A172 (cell line): Measurements from ENCODE around the gene ENTPD8. TPM values are rescaled to one million over a fixed set of nuclear protein-coding genes. Genes with fewer than 3 reads are reported as not detected.

ENCODE experiments used
- DNase-seq: peaks from one replicate; pipeline ENCODE4 v3.0.0-alpha.2; 2015; ENCODE audit warnings: low spot score
- total RNA-seq: library from RNA; depleted of rRNA; stranded (reverse); fragments of >200 nt; shearing (Covaris generic); gene quantifications from 2 replicates; pipeline ENCODE4 v1.2.3, GENCODE V29; 2014

The ENTPD8 gene
- total RNA-seq, 1 experiment from 2014 or later: 0.83 TPM

DNA sequence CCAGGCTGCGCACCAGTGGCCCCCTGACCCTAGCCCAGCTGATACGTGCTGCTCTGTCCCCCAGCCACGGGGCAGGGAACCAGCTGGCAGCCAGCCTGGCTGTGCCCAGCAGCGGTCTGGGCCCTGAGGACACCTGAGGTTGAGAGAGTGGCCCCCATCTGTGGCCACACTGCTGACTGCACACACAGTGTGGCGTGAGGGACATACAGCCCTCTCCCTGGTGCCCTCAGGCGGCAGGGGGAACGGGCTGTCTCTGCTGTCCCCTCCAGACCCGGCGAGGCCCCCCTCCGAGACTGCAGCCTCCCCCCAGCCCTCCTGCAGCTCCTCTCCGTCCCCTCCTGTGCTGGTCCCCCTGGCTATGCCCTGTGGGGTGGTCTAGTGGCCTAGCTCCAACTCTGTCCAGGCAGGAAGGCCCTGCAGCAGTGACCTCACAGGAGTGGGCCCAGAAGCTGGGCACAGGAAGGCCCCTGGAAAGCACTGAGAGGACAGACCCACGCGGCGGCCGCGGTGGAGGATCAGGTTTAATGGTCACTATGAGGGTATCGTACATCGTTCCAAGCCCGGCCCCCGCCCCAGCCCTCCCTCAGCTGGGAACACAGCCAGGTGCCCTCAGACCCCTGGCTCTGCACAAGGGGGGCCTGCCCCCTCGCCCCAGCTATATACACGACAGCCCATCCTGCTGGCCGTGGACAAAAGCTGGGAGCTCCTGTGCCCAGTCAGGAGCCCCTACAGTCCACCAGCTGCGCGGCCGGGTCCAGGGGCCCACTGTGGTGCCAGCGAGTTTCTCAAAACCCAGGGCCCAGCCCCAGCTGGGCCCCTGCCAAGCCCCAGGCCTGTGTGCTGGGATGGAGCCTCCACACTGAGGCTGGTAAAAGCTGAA lies 6.8 kb upstream of the ENTPD8 start:
- DNase-seq: no peak

DNA sequence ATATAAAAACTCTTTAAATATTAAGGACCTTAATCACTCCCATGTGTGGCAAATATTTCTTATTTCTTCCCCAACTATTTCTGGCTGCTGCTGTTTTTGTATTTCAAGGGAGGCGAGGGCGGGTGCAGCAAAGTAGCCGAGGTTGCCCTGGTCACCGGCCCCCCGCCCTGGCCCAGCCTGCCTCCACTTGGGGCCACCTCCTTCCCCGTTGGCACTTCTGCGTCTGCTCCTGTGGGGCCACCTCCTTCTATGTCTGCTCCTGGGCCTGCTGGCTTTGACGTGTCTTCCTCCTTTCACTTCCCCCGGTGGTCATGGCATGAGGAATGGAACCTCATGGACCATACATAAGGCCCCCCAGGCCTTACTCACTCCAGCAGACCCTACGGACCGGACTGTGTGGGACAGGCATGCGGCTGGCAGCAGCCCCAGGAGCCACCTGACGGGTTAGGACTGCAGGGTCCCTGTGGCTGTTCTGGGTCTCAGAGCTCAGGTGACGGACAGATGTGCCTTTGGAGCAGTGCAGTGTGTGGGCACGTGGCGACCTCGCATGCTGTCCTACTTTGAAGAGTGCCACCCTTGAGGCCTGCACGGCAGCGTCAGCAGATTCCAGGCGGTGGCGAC lies 5.8 kb upstream of the ENTPD8 start:
- DNase-seq: no peak

DNA sequence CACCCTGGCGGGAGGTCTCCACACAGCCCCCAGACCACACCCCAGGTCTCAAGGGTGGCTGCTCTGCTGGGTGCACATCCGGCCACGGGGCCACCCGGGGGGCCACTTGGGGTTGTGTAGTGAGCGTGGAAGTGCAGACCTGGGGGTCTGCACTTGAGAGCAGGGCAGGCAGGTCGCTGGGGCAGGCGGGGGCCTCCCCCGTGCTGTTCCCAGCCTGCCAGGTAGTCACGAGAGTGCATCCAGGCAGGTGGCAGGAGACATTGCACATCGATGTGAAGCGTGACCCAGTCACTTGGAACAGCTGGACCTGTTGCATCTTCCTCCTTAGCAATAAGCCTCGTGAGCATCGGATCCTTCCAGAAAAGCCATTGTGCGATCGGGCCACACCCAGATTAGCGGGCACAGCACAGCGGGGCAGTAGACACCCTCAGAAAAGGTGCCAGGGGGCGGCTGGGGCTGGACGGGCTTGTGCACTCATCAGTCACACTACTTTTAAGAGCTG lies 4.8 kb upstream of the ENTPD8 start:
- no peak for DNase-seq

DNA sequence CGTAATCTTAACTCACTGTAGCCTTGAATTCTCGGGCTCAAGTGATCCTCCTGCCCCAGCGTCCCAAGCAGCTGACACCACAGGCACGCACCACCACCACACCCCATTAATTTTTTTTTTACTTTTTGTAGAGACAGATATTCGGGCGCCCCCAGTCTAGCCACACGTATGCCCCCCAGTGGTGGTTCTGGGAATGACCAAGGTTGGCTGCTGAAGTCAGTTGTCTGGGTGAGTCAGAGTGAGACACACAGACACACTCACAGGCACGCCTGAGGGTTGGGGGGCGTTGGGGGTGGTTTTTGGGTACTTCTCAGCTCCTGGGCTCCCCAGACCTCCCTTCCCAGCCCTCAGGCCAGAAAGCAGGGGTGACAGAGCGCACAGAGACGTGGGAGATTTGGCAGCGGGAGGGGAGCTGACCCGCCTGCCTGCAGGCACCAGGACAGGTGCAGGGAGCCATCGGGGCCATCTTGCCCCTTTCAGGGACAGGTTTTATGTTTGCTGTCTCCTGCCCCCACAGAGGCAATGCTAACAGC lies 4.2 kb upstream of the ENTPD8 start:
- DNase-seq: peak; percentile 87

DNA sequence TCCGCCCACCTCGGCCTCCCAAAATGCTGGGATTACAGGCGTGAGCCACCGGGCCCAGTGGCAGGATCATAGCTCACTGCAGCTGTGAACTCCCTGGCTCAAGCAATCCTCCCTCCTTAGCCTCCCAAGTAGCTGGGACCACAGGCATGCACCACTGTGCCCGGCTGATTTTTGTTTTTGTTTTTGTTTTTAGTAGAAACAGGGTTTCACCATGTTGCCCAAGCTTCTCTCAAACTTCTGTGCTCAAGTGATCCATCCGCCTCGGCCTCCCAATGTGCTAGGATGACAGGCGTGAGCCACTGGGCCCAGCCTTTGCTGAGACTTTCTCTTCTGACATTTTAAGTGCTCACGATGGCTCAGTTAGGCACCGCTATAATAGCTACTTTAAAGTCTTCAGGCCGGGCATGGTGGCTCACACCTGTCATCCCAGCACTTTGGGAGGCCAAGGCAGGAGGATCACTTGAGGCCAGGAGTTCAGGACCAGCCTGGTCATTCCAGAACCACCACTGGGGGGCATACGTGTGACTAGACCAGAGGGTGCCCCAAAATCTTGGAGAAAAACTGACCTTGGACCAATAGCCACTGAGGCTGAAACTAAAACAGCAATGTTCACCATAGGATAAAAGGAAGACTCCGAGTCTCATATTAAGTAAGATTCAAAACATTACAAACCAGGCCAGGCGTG lies 3.1 kb upstream of the ENTPD8 start:
- no peak for DNase-seq

DNA sequence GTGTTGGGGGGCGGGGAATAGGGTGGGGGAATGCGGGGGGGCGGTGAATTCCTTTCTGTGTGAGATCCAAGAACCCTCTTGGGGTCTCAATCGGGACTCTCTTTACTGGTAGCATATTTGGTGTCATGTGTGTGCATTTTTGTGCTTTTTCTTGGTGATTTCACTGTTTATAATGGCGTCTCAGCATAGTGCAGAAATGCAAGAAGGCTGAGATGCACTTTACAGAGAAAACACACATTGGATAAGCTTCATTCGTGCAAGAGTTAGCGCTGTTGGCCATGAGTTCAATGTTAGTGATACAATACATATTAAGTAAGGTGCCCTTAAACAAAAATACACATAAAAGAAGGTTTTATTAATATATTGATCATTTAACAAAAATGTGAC lies 771 bp upstream of the ENTPD8 start:
- no peak for DNase-seq

DNA sequence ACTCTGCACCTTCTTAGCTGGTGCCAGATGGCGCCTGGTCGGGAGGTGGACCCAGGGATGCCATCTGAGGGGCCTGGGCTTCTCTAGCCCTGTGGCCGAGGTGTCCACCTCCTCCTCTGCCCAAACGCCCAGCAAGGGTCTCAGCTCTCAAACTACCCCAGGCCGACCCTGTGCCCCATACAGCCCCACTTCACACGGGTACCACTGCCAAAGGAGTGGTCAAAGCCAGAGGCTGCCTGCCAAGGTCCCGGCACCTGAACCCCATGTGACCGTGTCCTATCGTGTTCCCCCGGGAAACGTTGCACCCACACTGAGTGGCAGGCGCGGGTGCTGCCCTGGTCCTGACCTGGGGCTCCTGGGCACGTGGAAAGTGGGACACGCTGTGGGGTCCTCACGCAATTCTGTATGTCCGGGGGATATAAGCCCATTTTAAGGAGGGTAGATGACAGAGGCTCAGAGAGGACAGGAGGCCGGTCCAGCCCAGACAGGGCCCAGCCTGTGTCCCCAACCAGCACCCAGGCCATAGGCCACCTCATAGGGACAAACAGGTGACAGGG lies 1.9 kb downstream of the ENTPD8 start:
- no peak for DNase-seq

DNA sequence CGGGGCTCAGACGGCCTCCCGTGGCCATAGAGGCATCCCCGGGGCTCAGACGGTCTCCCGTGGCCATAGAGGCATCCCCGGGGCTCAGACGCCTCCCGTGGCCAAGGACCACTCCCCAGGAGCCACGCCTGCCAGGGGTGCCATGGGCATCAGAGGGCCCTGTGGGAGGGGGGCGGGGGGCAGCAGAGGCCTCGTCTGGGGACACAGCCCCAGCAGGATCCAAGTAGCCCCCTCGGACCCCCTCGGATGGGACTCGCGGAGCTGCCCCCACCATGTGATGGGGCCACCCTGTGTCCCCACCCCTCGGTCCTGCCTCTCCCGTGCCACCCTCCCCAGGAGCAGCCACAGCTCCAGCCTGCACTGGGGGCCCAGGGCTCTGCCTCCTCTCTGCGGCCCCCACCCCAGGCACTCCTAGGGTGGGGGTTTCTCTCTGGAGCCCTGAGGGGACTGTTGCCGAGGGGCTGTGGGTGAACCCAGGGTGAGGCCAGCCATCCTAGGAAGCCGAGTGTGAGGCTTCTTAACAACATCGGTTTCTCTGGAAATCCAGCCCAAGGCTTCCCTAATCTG lies 2.5 kb downstream of the ENTPD8 start:
- DNase-seq: no peak

DNA sequence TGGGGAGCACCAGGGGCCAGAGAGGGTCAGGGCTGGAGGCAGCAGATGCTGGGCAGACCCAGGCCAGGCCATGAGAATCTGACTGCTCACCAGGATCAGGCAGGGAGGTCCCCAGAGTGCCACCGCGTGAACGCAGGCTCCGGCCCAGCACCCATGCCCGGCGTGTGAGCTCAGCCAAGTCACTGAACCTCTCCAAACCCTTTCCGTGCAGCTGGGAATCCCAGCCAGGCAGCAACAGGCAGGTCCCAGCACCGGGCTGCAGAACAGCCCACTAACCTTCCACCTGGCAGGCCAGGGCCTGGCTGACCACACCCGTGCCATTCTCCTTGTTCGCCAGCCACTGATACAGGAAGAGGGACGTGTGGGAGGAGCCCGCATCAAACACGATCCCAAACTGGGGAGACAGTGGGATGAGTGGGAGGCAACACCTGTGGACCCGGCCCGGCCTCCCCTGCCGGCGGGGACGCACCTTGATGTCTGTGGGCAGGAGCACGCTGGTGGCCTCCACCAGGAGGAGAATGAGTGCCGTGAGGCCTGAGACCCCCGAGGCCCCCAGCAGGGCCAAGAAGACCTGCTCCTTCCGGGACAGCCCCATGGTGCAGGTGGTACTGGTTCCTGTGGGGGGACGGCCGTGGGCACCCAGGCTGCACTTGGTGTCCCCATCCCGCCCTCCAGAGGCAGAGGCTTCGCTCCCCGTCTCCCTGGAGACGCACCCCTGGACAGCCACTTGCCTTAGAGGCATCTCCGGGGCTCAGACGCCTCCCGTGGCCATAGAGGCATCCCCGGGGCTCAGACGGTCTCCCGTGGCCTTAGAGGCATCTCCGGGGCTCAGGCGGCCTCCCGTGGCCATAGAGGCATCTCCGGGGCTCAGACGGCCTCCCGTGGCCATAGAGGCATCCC lies 3.2 kb downstream of the ENTPD8 start:
- DNase-seq: no peak

DNA sequence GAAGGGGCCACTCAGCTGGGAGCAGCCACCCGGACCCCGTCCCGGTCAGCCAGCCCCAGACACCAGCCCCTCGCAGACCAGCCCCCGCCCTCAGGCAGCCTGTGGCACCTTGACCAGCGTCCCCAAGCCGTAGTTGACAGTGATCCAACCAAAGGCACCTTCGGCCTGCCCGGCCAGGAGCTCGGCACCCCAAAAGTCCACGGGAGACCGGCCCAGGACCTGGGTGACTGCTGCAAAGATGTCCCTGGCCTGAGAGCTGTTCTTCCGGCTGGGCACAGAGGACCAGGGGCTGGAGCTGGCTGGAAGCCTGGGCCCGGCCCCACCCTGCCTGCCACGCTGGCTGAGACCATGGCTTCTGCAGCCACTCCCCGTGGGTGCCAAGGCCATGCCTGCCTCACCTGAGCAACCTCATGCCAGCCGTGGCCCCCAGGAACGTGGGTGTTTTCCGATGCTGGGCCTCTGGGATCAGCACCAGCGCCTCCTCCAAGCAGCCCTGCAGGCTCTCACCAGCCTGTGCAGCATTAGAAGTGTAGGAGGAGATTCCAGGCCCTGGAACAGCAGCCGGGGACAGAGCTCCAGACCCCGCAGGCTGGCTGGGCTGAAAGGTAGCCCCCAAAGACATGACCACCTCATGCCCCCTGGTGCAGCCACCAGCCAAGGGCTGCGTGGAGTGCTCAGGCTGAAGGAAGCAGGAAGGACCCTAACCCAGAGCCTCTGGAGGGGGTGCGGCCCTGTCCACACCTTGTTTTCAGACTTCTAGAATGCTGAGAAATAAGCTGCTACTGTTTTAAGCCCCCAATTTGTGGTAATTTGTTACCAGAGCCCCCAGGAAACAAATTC lies 4.2 kb downstream of the ENTPD8 start:
- DNase-seq: no peak

DNA sequence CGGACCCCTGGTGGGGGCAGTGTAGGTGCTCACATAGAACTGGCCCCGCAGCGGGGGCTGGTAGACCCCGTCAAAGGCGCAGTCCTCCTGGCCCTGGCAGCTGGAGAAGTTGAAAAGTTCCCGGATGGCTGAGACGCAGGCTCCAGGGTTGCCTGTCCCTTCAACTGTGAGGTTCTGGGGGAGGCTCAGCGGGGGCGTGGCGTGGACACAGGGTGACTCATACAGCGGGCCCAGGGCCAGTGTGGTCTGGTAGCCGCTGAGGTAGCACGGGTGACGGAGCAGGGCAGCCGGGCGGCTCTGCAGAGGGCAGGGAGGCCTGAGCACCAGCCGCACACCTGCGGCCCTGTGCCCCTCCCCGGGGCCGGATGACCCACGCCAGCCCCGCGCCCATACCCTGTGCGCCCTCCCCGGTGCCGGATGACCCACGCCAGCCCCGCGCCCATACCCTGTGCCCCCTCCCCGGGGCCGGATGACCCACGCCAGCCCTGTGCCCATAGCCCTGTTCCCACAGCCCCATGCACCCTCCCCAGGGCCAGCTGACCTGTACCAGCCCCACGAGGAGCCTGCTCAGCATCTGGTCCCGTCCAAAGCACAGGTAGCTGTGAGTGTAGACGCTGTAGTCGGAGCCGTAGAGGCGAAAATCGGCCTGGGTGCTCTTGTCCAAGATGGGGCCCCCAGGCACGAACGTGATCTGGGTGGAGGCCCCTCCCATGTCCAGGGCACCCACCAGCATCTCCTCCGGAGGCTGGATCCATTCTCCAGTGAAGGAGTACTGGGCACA lies 5.0 kb downstream of the ENTPD8 start:
- peak; percentile 93 for DNase-seq

DNA sequence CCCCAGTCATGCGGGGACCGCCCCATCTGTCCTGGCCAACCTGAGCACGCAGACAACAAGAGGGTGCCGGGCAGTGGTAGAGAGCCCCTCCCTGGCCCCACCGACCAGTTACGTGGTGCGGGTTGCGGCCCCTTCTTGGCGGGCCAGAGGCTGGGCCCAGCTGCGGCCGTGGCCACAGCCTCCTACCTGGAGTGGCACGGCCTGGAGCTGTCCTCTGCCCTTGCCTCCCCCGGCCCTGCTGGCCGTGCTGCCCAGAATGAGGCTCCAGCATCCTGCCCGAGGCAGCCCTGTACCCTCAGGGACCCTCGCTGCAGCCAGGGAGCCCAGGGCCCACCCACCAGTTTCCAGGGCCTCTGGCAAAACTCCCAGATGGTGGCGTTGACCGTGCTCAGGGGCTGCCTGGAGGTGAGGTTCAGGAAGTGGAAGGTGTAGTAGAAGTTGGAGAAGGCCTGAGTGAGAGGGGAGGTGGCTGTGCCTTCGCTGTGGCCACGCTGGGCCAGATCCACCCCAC lies 5.7 kb downstream of the ENTPD8 start:
- no peak for DNase-seq

DNA sequence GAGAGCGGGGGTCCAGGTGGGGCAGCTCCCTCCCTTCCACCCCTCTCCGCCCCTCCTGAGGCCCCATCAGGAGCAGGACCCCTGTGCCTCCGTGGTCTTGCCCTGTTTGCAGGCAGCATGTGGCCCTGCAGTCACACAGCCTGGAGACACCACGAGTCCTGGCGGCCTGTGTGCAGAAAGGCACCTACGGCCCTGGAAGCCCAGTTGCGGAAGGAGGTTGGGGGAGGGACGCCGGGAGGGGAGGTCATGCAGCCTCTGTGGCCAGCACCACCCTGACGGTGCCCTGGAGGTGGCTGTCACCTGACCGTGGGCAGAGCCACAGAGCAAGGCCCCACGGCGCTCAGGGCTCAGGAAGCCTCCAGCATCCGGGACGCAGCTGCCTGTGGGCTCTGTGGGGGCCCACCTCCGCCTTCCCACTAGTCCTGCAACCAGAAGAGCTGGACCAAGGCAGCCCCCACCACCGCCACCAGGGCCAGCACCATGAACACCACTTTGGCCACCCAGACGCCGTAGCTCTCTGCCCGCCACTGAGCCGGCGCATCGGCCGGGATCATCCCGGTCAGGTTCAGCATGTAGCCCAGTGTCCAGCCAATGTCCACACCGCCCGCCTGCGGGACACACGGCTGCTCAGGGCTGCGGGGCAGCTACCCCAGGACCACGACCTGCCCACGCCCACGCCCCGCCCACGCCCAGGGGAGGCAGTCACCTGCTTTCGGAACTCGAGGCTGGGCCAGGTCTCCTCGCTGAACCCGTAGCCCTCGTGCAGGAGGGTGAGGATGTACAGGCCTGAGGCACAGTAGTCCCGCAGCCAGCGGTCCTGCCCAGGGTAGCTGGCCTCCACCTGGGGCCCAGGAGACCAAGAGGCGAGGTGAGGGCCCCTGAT lies 6.4 kb downstream of the ENTPD8 start:
- no peak for DNase-seq

DNA sequence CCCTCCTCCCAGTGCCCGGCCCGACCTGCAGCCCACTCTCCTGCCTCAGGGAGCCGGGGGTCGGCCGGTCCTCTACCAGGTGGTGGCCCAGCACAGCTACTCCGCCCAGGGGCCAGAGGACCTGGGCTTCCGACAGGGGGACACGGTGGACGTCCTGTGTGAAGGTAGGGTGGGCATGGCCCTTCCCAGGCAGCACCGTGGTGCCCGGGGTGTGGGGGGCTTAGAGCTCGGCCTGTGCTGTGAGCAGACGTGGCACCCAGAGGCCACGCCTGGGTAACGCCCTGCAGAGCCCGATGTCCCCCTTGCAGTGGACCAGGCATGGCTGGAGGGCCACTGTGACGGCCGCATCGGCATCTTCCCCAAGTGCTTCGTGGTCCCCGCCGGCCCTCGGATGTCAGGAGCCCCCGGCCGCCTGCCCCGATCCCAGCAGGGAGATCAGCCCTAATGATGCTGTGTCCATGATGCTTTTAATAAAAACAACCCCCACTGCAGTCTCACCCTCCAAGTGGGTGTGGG lies 7.2 kb downstream of the ENTPD8 start:
- DNase-seq: no peak

DNA sequence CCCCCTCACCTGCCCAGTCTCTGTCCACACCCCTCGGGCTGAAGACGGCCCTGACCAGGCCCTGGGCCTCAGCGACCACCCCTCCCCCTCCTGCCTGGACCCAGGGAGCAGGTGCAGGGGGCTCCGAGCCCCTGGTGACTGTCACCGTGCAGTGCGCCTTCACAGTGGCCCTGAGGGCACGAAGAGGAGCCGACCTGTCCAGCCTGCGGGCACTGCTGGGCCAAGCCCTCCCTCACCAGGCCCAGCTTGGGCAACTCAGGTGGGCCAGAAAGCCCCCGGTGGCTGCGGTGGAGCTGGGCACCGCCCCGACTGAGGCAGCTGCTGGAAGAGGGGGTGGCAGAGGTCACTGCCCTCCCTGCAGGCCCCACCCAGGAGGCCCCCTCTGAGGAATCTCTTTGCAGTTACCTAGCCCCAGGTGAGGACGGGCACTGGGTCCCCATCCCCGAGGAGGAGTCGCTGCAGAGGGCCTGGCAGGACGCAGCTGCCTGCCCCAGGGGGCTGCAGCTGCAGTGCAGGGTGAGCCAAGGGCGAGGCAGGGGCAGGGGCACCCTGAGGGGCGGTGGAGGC lies 7.7 kb downstream of the ENTPD8 start:
- DNase-seq: no peak

DNA sequence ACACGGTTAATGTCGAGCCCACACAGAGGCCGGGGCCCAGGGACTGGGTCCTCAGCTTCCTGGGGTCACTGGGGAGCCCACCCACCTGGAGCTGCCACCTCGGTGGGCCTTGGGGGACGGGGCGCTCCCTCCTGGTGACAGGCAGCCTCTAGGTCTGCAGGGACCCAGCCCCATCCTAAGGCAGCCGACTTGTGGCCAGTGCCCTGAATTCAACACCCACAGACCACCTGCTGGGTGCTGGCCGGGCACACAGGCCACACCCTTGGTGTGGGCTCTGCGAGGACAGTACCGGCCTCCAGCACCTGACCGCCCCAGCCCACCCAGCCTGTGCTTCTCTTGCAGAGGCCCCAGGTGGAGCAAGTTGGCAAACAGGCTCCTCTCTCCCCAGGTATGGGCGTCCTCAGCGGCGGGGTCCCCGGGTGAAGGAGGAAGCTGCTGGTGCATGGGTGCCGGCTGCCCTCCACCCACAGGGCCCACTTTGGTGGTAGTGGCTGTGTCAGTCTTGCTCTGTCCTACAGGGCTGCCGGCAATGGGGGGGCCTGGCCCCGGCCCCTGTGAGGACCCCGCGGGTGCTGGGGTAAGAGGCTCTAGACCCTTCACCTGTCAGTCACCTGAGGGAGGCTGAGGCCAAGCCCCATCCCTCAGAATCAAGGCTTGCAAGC lies 8.3 kb downstream of the ENTPD8 start:
- DNase-seq: no peak
